HG02973 (cell line): ENCODE results near the gene DYRK4.
"Not testable (repeated sequence)": the region's sequence is repeated elsewhere in the genome, so short reads cannot be mapped to it uniquely, and the experiment has no call there.

Experiments
- ATAC-seq: cut with Tn5 transposase; IDR thresholded peaks from one replicate; pipeline ENCODE4 v1.9.1; 2021; ENCODE audit warnings: moderate library complexity; ENCODE audit not compliant: unreplicated experiment

The DYRK4 gene

DNA sequence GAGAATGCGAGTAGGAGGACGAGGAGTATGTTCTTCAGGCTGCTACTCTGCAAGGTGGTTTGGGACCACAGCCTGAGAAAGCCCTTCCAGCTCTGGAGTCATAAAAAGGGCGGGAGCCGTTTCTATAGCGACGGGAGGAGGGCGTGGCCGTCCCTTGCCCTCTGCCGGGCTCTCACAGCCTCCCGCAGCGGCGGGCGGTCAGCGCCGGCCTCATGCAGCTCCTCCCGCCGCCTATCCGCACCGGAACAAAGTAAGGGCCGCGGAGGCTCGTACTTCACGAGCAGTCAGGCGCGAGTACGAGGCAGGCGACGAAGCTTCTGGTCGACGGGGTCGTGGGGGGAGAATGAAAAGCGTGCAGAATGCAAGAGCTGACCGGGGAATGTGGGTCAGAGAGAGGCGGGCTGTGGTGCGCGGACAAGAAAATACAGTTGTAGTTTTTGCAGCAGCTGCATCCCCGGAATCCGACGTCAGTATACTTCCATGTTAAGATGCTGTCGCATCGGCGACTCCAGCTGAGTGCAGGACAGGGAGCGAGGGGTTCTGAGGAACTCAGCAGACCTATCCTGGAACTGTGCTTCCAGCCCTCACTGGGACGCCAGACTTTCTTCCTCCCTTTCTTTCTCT lies at the start of gene DYRK4:
Gene DYRK4 (plus strand): TSS at position 175 of the 624 bp plus-strand sequence. CDS start 38 bp downstream, at position 213.
- no peak for ATAC-seq

GRCh38 chr12:4518106-4518728 lies 43.8 kb upstream of the DYRK4 start:
- no peak for ATAC-seq

- ATAC-seq, result not testable (repeated sequence)
Measured at GRCh38 chr12:4523443-4523842, 38.6 kb upstream of the DYRK4 start.

GRCh38 chr12:4526923-4527546 lies 35.0 kb upstream of the DYRK4 start:
- ATAC-seq, result no peak

DNA sequence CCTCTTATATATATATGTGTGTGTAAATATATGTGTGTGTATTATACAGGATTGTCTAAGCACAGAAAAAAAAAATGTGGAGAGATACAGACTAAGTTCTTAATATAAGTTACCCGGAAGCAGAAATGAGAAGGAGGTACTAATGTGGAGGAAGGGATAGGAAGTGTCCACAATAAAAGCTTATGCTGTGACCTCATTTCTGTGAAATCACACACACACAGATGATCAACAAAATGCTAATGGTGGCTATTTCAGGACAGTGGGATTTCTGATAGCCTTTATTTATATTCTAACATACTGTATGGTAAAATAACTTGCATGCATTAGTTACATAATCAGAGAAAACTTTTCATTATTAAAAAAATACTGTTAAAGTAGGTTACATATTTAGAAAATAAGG lies 31.8 kb upstream of the DYRK4 start:
- ATAC-seq, result no peak

DNA sequence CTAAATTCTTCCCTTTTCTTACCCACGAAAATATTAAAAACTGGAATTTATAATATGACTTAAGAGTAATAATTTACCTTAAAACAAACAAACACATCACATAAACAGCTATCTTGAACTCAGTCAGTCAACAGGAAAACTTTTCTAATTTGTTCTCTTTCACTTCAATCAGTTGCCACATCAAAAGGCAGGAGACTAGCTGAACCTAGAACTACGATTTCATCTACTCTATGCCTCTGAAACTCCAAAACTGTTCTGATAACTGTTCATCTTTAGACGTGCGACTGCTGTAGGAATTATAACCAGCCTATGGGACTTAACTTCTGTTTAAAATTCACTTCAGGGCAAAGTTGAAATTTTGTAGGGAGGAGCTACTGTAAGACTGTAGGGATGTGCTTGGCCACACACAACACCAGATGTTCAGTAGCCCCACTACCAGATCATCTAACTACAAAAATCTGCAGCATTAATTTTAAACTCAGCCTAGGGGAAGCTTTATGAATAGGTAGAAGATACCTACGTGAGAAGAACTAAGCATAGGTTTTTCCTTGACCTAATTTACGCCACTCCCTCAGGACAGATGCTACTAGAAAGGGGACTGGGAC lies 30.9 kb upstream of the DYRK4 start:
- ATAC-seq, result no peak

DNA sequence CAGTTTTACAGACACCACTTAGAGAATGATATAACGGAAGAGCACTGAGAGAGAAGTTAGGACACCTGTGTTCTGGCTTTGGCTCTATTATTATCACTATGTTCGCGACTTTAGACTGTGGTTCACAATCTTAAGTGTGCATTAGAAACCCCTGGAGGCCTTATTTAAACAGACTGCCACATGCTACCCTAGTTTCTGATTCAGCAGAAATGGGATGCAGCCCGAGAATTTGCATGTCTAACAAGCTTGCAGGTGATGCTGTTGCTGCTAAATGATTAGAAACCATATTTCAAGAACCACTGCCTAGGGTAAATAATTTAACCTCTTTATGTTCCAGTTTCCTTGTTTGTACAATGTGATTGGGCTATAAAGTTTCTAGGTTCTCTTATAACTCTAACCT lies 26.9 kb upstream of the DYRK4 start:
- no peak for ATAC-seq

GRCh38 chr12:4535871-4536270 lies 26.1 kb upstream of the DYRK4 start:
- ATAC-seq, result no peak

DNA sequence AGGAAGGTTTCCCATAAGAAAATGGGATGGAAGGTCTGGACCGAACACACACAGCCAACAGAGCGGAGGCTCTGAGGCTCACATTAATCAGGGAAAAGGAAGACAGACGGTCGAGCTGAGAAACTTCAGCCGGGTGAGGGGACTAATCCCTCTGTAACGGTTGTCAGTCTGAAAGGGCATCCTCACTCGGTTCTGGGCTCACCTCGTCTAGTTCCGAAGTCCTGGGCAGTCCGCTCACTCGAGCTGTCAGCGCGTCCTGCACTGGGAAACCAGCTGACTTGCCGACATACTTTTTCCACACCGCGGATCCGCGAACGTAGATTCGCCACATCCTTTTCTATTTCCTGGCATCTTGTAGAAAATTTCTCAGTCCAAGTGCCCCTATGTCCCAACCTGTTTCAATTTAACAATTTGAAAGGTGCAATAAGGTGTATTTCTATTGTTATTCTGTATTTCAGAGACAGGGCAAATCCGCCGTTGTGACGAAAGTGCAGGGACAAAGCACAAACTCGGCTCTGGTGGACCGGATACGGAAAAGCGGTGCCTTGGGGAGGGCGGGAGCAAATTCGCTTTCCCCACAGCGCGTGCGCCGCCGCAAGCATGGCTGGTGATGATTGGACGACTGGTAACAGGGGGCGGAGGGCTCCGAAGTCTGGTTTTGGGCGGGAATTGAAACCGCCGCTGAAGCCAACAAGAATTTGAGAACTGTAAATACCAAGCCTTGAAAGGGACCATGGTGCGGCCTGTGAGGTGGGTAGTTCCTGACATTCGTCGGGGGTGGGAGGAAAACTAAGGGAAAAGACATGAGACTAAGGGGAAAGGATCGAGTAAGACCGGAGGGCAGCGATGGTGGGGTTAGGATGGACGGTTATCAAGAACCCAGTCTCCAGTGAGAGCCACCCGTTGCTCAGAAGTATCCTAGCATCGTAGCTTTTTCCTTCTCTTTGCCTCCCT lies 23.5 kb upstream of the DYRK4 start, which contains the start of gene RAD51AP1:
Gene RAD51AP1 (plus strand): TSS at position 684 of the 954 bp plus-strand sequence. CDS start 50 bp downstream, at position 734.
- ATAC-seq, result peak; percentile 71

GRCh38 chr12:4539167-4539870 lies 22.7 kb upstream of the DYRK4 start:
- ATAC-seq, result no peak

DNA sequence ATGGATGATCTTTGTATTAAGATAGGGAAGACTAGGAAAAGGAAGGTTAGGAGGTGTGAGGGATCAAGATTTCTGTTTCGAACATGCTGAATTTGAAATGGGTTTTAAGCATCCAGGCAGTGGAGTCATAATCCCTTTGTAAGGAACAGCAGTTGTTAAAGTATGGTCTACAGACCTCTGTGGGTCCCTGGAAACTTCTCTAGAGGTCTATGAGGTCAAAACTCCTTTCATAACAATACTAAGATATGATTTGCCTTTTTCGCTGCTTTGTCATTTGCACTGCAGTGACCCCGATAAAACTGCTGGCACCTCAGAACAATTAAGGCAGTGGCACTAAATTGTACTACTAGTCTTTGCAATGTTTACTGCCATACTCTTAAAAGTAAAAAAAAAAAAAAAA lies 21.8 kb upstream of the DYRK4 start:
- no peak for ATAC-seq

DNA sequence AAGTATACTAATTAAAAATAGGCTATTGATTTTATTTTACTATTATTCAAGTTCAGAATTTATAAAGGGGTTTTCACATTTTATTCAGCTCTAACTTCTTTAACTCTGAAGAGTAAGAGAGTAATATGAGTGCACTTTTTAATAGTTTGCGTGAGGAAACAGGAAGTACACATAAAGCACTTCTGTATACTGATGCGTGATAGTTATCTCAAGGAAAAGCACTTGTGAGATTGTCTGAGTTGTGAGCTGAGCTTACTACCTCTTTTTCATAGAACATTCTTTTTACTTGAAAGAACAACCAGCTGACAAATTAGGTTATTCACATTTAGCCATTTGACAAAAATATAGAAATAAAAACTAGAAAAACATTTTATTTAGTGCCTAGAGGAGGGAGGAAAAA lies 21.4 kb upstream of the DYRK4 start:
- no peak for ATAC-seq

DNA sequence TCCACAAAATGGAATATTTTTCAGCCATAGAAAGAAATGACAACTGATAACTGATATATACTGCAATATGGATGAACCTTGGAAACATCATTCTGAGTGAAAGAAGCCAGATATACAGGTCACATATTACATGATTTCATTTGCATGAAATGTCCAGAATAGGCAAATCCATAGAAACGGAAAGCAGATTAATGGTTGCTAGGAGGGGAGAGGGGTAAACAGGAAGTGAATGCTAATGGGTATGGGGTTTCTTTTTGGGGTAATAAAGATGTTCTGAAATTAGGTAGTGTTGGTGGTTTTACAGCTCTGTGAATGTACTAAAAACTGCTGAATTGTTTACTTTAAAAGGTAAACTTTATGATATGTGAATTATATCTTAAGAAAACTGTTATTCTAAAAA lies 16.8 kb upstream of the DYRK4 start:
- ATAC-seq, result no peak

DNA sequence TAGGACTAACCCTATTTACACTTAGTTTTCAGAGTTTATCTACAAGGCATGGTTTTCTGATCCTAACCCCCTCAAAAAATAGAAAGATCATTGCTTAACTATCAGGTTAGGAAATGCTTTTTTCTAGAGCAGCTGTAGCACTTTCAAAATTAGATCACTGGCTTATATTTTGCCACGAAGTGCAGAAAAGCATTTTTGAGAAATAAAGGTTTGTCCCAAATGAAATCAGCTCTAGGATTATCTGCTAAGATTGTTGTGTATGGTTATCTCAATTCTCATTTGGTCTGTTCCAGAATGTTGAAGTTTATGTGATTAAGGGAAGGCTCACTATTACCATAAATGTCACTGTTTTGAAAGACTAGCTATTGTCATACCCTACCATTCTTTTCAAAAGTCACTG lies 9.8 kb upstream of the DYRK4 start:
- ATAC-seq, result no peak

DNA sequence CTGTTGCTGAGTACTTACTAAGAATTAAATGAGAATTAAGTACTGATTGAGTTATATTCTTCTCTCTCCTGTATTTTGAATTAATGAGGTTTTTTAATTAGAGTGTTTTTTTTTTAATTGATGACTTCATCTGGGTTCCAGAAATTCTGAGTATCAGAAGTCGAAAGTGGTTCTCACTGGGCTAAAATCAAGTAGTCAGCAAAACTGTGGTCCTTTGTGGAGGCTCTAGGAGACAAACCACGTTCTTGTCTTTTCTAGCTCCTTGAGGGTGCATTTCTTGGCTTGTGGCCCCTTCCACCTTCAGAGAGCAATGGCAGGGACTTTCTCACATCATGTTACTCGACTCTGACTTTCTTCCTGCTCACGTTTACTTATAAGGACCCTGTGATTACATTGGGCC lies 8.1 kb upstream of the DYRK4 start:
- ATAC-seq, result no peak

- no peak for ATAC-seq
Measured at GRCh38 chr12:4555804-4556203, 6.2 kb upstream of the DYRK4 start.

GRCh38 chr12:4556735-4557530 lies 5.1 kb upstream of the DYRK4 start:
- no peak for ATAC-seq

GRCh38 chr12:4557586-4557985 lies 4.4 kb upstream of the DYRK4 start:
- ATAC-seq, result no peak

GRCh38 chr12:4558171-4558570 lies 3.8 kb upstream of the DYRK4 start:
- ATAC-seq, result no peak
